PFSK-1 (cell line): ENCODE measurements around the gene GPR155.

Experiments used
- FOXP2 ChIP-seq: optimal IDR thresholded peaks from 2 replicates; pipeline ENCODE3; 2011; ENCODE audit warnings: borderline replicate concordance, control low read depth, inconsistent platforms; ENCODE audit not compliant: insufficient read depth; ENCODE audit errors: extremely low read length, extremely low read depth
- POLR2AphosphoS5 ChIP-seq: IDR thresholded peaks from 2 replicates; pipeline ENCODE4 v1.6.1; 2012; ENCODE audit warnings: low read depth, mild to moderate bottlenecking, control low read depth, low read length, moderate library complexity
- SIN3A ChIP-seq: IDR thresholded peaks from 2 replicates; pipeline ENCODE4 v1.6.1; 2012; ENCODE audit warnings: mild to moderate bottlenecking, low read length, moderate library complexity, borderline replicate concordance; ENCODE audit not compliant: insufficient read depth
- TAF1 ChIP-seq: IDR thresholded peaks from 2 replicates; pipeline ENCODE4 v1.6.1; 2012; ENCODE audit warnings: low read length, control low read depth, borderline replicate concordance; ENCODE audit not compliant: insufficient read depth
- TF ChIP-seq, protein P1 (sequence below), 2 experiments: IDR thresholded peaks; 2 replicates each; pipeline versions ENCODE4 v1.6.1 to v1.8.0; 2011 to 2012; ENCODE audit warnings: low read depth in 2 of 2, low read length in 2 of 2, control low read depth in 1 of 2, inconsistent platforms in 1 of 2, mild to moderate bottlenecking in 1 of 2, moderate library complexity in 1 of 2; ENCODE audit not compliant: insufficient read depth in 1 of 2

The GPR155 gene

GRCh38 chr2:174473796-174474195, 13.0 kb downstream of the GPR155 start:
- TF ChIP-seq TAF1 (no peak), POLR2AphosphoS5 (no peak), SIN3A (no peak), FOXP2 (no peak)
- TF ChIP-seq, protein P1, sequence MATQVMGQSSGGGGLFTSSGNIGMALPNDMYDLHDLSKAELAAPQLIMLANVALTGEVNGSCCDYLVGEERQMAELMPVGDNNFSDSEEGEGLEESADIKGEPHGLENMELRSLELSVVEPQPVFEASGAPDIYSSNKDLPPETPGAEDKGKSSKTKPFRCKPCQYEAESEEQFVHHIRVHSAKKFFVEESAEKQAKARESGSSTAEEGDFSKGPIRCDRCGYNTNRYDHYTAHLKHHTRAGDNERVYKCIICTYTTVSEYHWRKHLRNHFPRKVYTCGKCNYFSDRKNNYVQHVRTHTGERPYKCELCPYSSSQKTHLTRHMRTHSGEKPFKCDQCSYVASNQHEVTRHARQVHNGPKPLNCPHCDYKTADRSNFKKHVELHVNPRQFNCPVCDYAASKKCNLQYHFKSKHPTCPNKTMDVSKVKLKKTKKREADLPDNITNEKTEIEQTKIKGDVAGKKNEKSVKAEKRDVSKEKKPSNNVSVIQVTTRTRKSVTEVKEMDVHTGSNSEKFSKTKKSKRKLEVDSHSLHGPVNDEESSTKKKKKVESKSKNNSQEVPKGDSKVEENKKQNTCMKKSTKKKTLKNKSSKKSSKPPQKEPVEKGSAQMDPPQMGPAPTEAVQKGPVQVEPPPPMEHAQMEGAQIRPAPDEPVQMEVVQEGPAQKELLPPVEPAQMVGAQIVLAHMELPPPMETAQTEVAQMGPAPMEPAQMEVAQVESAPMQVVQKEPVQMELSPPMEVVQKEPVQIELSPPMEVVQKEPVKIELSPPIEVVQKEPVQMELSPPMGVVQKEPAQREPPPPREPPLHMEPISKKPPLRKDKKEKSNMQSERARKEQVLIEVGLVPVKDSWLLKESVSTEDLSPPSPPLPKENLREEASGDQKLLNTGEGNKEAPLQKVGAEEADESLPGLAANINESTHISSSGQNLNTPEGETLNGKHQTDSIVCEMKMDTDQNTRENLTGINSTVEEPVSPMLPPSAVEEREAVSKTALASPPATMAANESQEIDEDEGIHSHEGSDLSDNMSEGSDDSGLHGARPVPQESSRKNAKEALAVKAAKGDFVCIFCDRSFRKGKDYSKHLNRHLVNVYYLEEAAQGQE (IDR thresholded peaks at IDR 0.05; ENCODE audit: insufficient read depth in 1 of 2, low read depth in 2 of 2, low read length in 2 of 2), result no peak

GRCh38 chr2:174465327-174465726, 21.5 kb downstream of the GPR155 start:
- no peak for TF ChIP-seq TAF1
- TF ChIP-seq, protein P1 (IDR thresholded peaks at IDR 0.05; ENCODE audit: insufficient read depth in 1 of 2, low read depth in 2 of 2, low read length in 2 of 2), result no peak

GRCh38 chr2:174461221-174461620, 25.6 kb downstream of the GPR155 start:
- TF ChIP-seq SIN3A, result no peak
- TF ChIP-seq, protein P1 (IDR thresholded peaks at IDR 0.05; ENCODE audit: insufficient read depth in 1 of 2, low read depth in 2 of 2, low read length in 2 of 2), result no peak
- TF ChIP-seq POLR2AphosphoS5, result no peak
- no peak for TF ChIP-seq TAF1
- no peak for TF ChIP-seq FOXP2

DNA sequence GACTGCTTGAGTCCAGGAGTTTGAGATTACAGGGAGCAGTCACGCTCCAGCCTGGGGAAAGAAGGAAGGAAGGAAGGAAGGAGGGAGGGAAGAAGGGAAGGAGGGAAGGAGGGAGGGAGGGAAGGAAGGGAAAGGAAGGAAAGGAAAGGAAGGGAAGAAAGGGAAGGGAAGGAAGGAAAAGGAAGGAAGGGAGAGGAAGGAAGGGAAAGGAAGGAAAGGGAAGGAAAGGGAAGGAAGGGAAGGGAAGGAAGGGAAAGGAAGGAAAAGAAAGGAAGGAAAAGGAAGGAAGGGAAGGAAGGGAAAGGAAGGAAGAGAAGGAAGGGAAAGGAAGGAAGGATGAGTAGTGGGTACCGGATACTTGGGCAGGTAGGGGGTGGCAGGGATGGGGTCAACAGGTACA, 32.3 kb downstream of the GPR155 start:
- TF ChIP-seq SIN3A (no peak), TAF1 (no peak), POLR2AphosphoS5 (no peak)
- TF ChIP-seq, protein P1 (IDR thresholded peaks at IDR 0.05; ENCODE audit: insufficient read depth in 1 of 2, low read depth in 2 of 2, low read length in 2 of 2), result no peak

- TF ChIP-seq, protein P1 (IDR thresholded peaks at IDR 0.05; ENCODE audit: insufficient read depth in 1 of 2, low read depth in 2 of 2, low read length in 2 of 2), result no peak
- TF ChIP-seq SIN3A (no peak), TAF1 (no peak)
Observed at GRCh38 chr2:174450021-174450816, 36.6 kb downstream of the GPR155 start.
